ENCODE results near the gene TBL3. TPM values are rescaled to one million over a fixed set of nuclear protein-coding genes. Genes with fewer than 3 reads are reported as not detected.

The TBL3 gene
- total RNA-seq, 1 experiment from 2014 or later = 51.3 TPM

DNA sequence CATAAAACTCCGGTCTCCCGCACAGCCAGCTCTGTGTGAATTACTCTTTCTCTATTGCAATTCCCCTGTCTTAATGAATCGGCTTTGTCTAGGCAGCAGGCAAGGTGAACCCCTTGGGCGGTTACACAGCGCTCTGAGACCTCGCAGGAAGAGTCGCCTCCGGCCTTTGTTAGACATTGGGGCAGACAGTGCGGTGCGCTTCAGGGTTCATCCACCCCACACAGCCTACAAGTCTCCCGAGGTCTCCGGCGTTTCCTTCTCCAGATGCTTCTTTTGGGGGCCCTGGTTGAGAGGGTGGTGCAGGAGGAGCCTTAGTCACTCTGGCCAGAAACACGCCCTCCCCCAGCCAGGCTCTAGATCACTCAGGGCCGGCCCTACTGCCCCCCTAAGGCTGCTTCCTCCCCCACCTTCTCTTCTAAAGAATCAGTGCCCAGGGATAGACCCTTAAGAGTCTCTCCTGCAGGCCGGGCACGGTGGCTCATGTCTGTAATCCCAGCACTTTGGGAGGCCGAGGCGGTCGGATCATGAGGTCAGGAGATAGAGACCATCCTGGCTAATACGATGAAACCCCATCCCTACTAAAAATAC, 27.1 kb upstream of the TBL3 start:
- Histone ChIP-seq H3K36me3 (ENCODE audit: low read depth) (no peaks in the 10 kb centered on the region), H4K20me1 (ENCODE audit: insufficient read depth) (0 out of 2 replicates have a peak, but pooled peaks cover 3% of the 10 kb centered on the region), H3K79me2 (ENCODE audit: low read depth) (peaks cover 18% of the 10 kb centered on the region; the same call in 1 of the 2 replicates), H3K27ac (no peak overlapping the region), H2AFZ (no peak overlapping the region), H3K4me2 (no peak overlapping the region), H3K9me2 (ENCODE audit: insufficient read depth) (no peaks in the 10 kb centered on the region), H3K4me1 (replicated peaks; ENCODE audit: insufficient read depth) (peaks cover 17% of the 10 kb centered on the region), H3F3A (ENCODE audit: insufficient read depth, low read depth) (peaks cover 33% of the 10 kb centered on the region; the same call in 1 of the 2 replicates), H3K27me3 (ENCODE audit: insufficient read depth, low read depth) (no peaks in the 10 kb centered on the region), H3K9me3 (ENCODE audit: insufficient read depth, low read depth) (no peaks in the 10 kb centered on the region), H3K4me3 (no peak overlapping the region)
- intact Hi-C loops (cut with micrococcal nuclease; ENCODE audit: unreplicated experiment) = loop anchor here (5.0 kb wide), 1 partner anchor 162 kb away; the partner anchor contains the start of genes NUBP2 and SPSB3
- DNase-seq = no peak
- ChIA-PET POLR2A (ENCODE audit: unreplicated experiment) (no interaction called here), CTCF (interaction anchor here (0.6 kb wide), 1 partner anchor 264 kb away, joined by 3 read pairs; no protein-coding TSS in a partner anchor)
- TF ChIP-seq EZH2 (IDR thresholded peaks at IDR 0.05; ENCODE audit: low read depth) = no peak
- TF ChIP-seq, protein P1, sequence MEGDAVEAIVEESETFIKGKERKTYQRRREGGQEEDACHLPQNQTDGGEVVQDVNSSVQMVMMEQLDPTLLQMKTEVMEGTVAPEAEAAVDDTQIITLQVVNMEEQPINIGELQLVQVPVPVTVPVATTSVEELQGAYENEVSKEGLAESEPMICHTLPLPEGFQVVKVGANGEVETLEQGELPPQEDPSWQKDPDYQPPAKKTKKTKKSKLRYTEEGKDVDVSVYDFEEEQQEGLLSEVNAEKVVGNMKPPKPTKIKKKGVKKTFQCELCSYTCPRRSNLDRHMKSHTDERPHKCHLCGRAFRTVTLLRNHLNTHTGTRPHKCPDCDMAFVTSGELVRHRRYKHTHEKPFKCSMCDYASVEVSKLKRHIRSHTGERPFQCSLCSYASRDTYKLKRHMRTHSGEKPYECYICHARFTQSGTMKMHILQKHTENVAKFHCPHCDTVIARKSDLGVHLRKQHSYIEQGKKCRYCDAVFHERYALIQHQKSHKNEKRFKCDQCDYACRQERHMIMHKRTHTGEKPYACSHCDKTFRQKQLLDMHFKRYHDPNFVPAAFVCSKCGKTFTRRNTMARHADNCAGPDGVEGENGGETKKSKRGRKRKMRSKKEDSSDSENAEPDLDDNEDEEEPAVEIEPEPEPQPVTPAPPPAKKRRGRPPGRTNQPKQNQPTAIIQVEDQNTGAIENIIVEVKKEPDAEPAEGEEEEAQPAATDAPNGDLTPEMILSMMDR (conservative IDR thresholded peaks at IDR 0.05) = no peak
- no TSS peak for BruUV-seq (replicated peaks)

DNA sequence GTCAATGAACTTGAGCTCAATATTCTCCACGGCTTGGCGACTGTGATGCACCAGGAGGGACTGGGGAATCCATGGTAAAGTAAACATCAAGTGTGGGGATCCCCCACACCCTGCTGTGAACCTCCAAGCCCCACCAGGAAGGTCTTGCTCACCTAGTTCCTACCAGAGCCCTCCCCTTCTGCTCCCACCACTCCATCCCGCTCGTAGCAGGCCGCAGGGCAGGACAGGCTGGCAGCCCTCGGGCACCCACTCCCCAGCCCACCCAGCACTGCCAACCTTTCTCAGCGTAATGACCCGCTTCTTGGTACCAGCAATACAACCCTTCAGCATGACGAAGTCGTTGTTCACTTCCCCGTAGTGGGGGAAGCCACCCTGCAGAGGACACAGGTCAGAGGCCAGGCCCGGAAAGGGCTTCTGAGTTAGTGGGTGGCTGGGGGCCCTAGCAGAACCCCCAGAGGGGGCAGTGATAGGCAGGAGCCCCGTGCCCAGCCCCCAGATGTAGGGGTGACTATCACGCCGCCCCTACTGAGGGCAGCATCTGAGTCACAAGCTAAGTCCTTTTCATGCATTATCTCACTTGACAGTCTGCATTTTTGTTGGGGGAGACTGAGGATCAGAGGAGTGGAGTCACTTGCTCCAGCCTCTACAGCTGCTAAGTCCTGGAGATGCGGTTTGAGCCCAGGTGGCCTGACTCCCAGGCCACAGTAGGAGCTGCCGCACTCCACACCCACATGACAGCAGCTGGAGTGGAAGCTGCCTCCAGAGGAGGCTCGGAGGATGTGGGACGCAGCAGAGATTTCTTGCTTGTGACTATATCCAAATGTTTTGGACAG, 26.1 kb upstream of the TBL3 start:
- Histone ChIP-seq H3F3A (ENCODE audit: insufficient read depth, low read depth) (peaks cover 33% of the 10 kb centered on the region; the same call in 1 of the 2 replicates), H3K79me2 (ENCODE audit: low read depth) (peaks cover 13% of the 10 kb centered on the region; the same call in 1 of the 2 replicates), H3K36me3 (ENCODE audit: low read depth) (no peaks in the 10 kb centered on the region), H3K4me3 (no peak overlapping the region), H3K27me3 (ENCODE audit: insufficient read depth, low read depth) (no peaks in the 10 kb centered on the region), H2AFZ (no peak overlapping the region), H3K9me3 (ENCODE audit: insufficient read depth, low read depth) (no peaks in the 10 kb centered on the region), H3K9me2 (ENCODE audit: insufficient read depth) (no peaks in the 10 kb centered on the region), H3K27ac (no peak overlapping the region), H3K4me1 (replicated peaks; ENCODE audit: insufficient read depth) (peaks cover 15% of the 10 kb centered on the region), H3K4me2 (no peak overlapping the region), H4K20me1 (ENCODE audit: insufficient read depth) (0 out of 2 replicates have a peak, but pooled peaks cover 3% of the 10 kb centered on the region)
- intact Hi-C loops (cut with micrococcal nuclease; ENCODE audit: unreplicated experiment) = no loop called here
- POLR2A ChIA-PET (ENCODE audit: unreplicated experiment) = no interaction called here
- BruUV-seq (replicated peaks) = no TSS peak
- TF ChIP-seq EZH2 (IDR thresholded peaks at IDR 0.05; ENCODE audit: low read depth) = no peak
- TF ChIP-seq, protein P1 (conservative IDR thresholded peaks at IDR 0.05) = no peak
- CTCF ChIA-PET = interaction anchor here (0.6 kb wide), 1 partner anchor 193 kb away, joined by 7 read pairs; no protein-coding TSS in a partner anchor
- DNase-seq = no peak

DNA sequence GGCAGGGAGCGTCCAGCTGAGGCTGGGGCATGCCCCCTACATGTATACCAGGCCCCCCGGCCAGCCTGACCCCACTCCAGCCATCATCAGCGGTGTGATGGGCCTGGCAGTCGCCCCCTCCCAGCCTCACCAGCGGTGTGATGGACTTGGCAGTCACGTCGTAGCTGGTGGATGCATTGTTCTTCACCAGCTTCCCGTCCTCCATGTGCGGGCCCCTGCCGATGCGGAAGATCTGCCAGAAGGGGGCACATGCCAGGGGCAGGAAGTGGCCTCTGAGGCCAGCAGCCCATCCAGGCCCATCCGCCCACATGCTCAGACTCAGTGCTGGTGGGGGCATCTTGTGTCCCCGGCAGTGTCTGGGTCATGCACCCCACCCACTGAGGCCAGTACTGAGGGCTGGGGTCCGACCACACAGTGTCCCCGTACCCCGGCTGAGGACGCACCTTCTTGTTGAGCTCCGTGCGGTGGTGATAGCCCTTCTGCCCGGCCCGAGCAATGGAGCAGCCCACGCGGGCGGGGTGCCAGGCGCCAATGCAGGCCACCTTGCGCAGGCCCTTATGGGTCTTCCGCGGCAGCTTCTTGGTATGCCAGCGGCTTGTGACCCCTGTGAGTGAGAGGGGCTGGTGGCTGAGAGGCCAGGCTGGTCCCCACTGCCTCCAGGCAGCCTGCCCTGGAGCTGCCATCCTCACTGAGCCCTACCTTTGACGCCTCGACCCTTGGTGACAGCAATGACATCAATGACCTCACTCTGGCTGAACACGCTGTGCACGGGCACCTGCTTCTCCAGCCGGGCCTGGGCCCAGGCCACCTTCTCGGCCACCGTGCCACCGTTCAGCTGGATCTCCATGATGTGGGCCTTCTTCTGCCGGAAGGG, 25.1 kb upstream of the TBL3 start:
- no peak overlapping the region for H3K4me3 ChIP-seq
- ChIA-PET CTCF (interaction anchor here (0.6 kb wide), 1 partner anchor 192 kb away, joined by 7 read pairs; no protein-coding TSS in a partner anchor), POLR2A (ENCODE audit: unreplicated experiment) (no interaction called here)
- H3K36me3 ChIP-seq (ENCODE audit: low read depth) = no peaks in the 10 kb centered on the region
- no TSS peak for BruUV-seq (replicated peaks)
- no peaks in the 10 kb centered on the region for H3K9me3 ChIP-seq (ENCODE audit: insufficient read depth, low read depth)
- H3K9me2 ChIP-seq (ENCODE audit: insufficient read depth) = no peaks in the 10 kb centered on the region
- H3K4me2 ChIP-seq = no peak overlapping the region
- intact Hi-C loops (cut with micrococcal nuclease; ENCODE audit: unreplicated experiment) = no loop called here
- 0 out of 2 replicates have a peak, but pooled peaks cover 3% of the 10 kb centered on the region for H4K20me1 ChIP-seq (ENCODE audit: insufficient read depth)
- no peak overlapping the region for H3K27ac ChIP-seq
- H3K4me1 ChIP-seq (replicated peaks; ENCODE audit: insufficient read depth) = peaks cover 5% of the 10 kb centered on the region
- H3K79me2 ChIP-seq (ENCODE audit: low read depth) = peaks cover 6% of the 10 kb centered on the region; the same call in 1 of the 2 replicates
- H2AFZ ChIP-seq = no peak overlapping the region
- DNase-seq = no peak
- peaks cover 23% of the 10 kb centered on the region; the same call in 1 of the 2 replicates for H3F3A ChIP-seq (ENCODE audit: insufficient read depth, low read depth)
- TF ChIP-seq, protein P1 (conservative IDR thresholded peaks at IDR 0.05) = no peak
- no peak for TF ChIP-seq EZH2 (IDR thresholded peaks at IDR 0.05; ENCODE audit: low read depth)
- H3K27me3 ChIP-seq (ENCODE audit: insufficient read depth, low read depth) = no peaks in the 10 kb centered on the region
